Nucleus accumbens (tissue), 56 donors: ENCODE data around the gene RAI1.

Experiments used
- DNase-seq, 56 donors: peaks; one replicate each; lab custom pipeline; 2025; lab: John Stamatoyannopoulos, UW

RAI1 gene

GRCh38 chr17:17760872-17761550 lies 79.8 kb downstream of the RAI1 start:
- no peak for DNase-seq

- no peak for DNase-seq
Observed at GRCh38 chr17:17761894-17762743, 80.9 kb downstream of the RAI1 start.

- DNase-seq = no peak
Observed at GRCh38 chr17:17762744-17763105, 81.5 kb downstream of the RAI1 start.

- DNase-seq = no peak
Observed at GRCh38 chr17:17763136-17763535, 81.9 kb downstream of the RAI1 start.

GRCh38 chr17:17763734-17764133 lies 82.5 kb downstream of the RAI1 start:
- no peak for DNase-seq

GRCh38 chr17:17765359-17766076 lies 84.3 kb downstream of the RAI1 start:
- DNase-seq = peak in 15 of 56 donors; percentile 16 to 62 (median 37)

- DNase-seq = peak in 21 of 56 donors; percentile 20 to 75 (median 47)
Observed at GRCh38 chr17:17766077-17766743, 85.0 kb downstream of the RAI1 start.

GRCh38 chr17:17766744-17767120 lies 85.5 kb downstream of the RAI1 start:
- no peak for DNase-seq

- DNase-seq = peak in 1 of 56 donors; percentile 17
Observed at GRCh38 chr17:17767154-17767869, 86.1 kb downstream of the RAI1 start.

GRCh38 chr17:17767887-17768418 lies 86.7 kb downstream of the RAI1 start:
- DNase-seq = no peak

GRCh38 chr17:17768424-17769088 lies 87.3 kb downstream of the RAI1 start:
- DNase-seq = no peak

GRCh38 chr17:17769869-17770631 lies 88.8 kb downstream of the RAI1 start:
- no peak for DNase-seq

GRCh38 chr17:17770632-17771044 lies 89.4 kb downstream of the RAI1 start:
- DNase-seq = peak in 1 of 56 donors; percentile 13

GRCh38 chr17:17771498-17772201 lies 90.4 kb downstream of the RAI1 start:
- DNase-seq = no peak

GRCh38 chr17:17772231-17772630 lies 91.0 kb downstream of the RAI1 start:
- no peak for DNase-seq

GRCh38 chr17:17774009-17774881 lies 93.0 kb downstream of the RAI1 start:
- DNase-seq = peak in 15 of 56 donors; percentile 10 to 47 (median 27)

GRCh38 chr17:17776889-17777288 lies 95.6 kb downstream of the RAI1 start:
- no peak for DNase-seq
